GM18508 (cell line): Measurements from ENCODE around the gene SHMT2.

ENCODE experiments used
- ATAC-seq: cut with Tn5 transposase; IDR thresholded peaks from one replicate; pipeline ENCODE4 v1.9.1; 2021; ENCODE audit warnings: moderate number of reproducible peaks; ENCODE audit not compliant: insufficient read depth, unreplicated experiment

SHMT2 gene

GRCh38 chr12:57196439-57196838, 33.1 kb upstream of the SHMT2 start:
- no peak for ATAC-seq

GRCh38 chr12:57196956-57197355, 32.6 kb upstream of the SHMT2 start:
- ATAC-seq = no peak

- ATAC-seq = no peak
Measured at GRCh38 chr12:57198329-57198728, 31.2 kb upstream of the SHMT2 start.

- no peak for ATAC-seq
Measured at GRCh38 chr12:57199191-57199590, 30.3 kb upstream of the SHMT2 start.

- no peak for ATAC-seq
Measured at GRCh38 chr12:57200497-57200896, 29.0 kb upstream of the SHMT2 start.

- no peak for ATAC-seq
Measured at GRCh38 chr12:57201219-57201618, 28.3 kb upstream of the SHMT2 start.

GRCh38 chr12:57201631-57202030, 27.9 kb upstream of the SHMT2 start:
- no peak for ATAC-seq

- no peak for ATAC-seq
Measured at GRCh38 chr12:57202321-57202720, 27.2 kb upstream of the SHMT2 start.

GRCh38 chr12:57203201-57203600, 26.3 kb upstream of the SHMT2 start:
- ATAC-seq = no peak

- ATAC-seq = no peak
Measured at GRCh38 chr12:57203791-57204190, 25.7 kb upstream of the SHMT2 start.

GRCh38 chr12:57204454-57204853, 25.1 kb upstream of the SHMT2 start:
- ATAC-seq = no peak

- ATAC-seq = no peak
Measured at GRCh38 chr12:57205186-57205585, 24.3 kb upstream of the SHMT2 start.

GRCh38 chr12:57205931-57206330, 23.6 kb upstream of the SHMT2 start:
- no peak for ATAC-seq

- no peak for ATAC-seq
Measured at GRCh38 chr12:57207731-57208630, 21.5 kb upstream of the SHMT2 start.

GRCh38 chr12:57208631-57209282, 20.8 kb upstream of the SHMT2 start:
- no peak for ATAC-seq

- no peak for ATAC-seq
Measured at GRCh38 chr12:57209916-57210315, 19.6 kb upstream of the SHMT2 start.

GRCh38 chr12:57210461-57210860, 19.1 kb upstream of the SHMT2 start:
- no peak for ATAC-seq

GRCh38 chr12:57210926-57211692, 18.4 kb upstream of the SHMT2 start:
- ATAC-seq = no peak

- no peak for ATAC-seq
Measured at GRCh38 chr12:57211791-57212700, 17.5 kb upstream of the SHMT2 start.

- ATAC-seq = no peak
Measured at GRCh38 chr12:57212701-57213057, 16.8 kb upstream of the SHMT2 start.
